Ishikawa (cell line): ENCODE data around the gene TTLL6.

Experiments
- EP300 ChIP-seq: IDR thresholded peaks from 2 replicates; pipeline ENCODE4 v1.6.1; 2012; ENCODE audit warnings: borderline replicate concordance
- RAD21 ChIP-seq: IDR thresholded peaks from 2 replicates; pipeline ENCODE4 v1.6.1; 2012; ENCODE audit warnings: low read depth
- TAF1 ChIP-seq: IDR thresholded peaks from 2 replicates; pipeline ENCODE4 v1.6.1; 2012; ENCODE audit warnings: low read depth, mild to moderate bottlenecking
- YY1 ChIP-seq: IDR thresholded peaks from 2 replicates; pipeline ENCODE4 v1.6.1; 2012; ENCODE audit warnings: low read depth
- ZBTB7A ChIP-seq: IDR thresholded peaks from 2 replicates; pipeline ENCODE4 v1.6.1; 2012; ENCODE audit warnings: low read depth

GRCh38 chr17:48730240-48730550 lies 86.8 kb downstream of the TTLL6 start:
- TF ChIP-seq RAD21 (no peak), TAF1 (no peak), EP300 (no peak), ZBTB7A (no peak), YY1 (no peak)
